Osteoblast (primary cell): ENCODE data around the gene NACC2. TPM values are rescaled to one million over a fixed set of nuclear protein-coding genes. Genes with fewer than 3 reads are reported as not detected.

Experiments used
- DNase-seq: peaks from one replicate; pipeline ENCODE4 v3.0.0; 2011; ENCODE audit warnings: low spot score, mixed read lengths; ENCODE audit not compliant: insufficient read length; ENCODE audit errors: missing footprints
- H2AFZ ChIP-seq: 2 replicates; pipeline ENCODE4 v1.6.0; 2011; ENCODE audit warnings: mild to moderate bottlenecking, low read length
- H3K27ac ChIP-seq: 2 replicates; pipeline ENCODE4 v1.5.1; 2011; ENCODE audit warnings: mild to moderate bottlenecking, low read depth, low read length, moderate library complexity
- H3K27me3 ChIP-seq: 2 replicates; pipeline ENCODE4 v1.6.0; 2012; ENCODE audit warnings: mild to moderate bottlenecking, control low read depth, inconsistent platforms, low read length, moderate library complexity; ENCODE audit not compliant: insufficient read depth
- H3K36me3 ChIP-seq: 2 replicates; pipeline ENCODE4 v1.5.1; 2011; ENCODE audit warnings: mild to moderate bottlenecking, low read length, control low read depth, moderate library complexity; ENCODE audit not compliant: insufficient read depth
- H3K4me1 ChIP-seq: 2 replicates; pipeline ENCODE4 v1.5.1; 2011; ENCODE audit warnings: mild to moderate bottlenecking, low read length, control low read depth, moderate library complexity; ENCODE audit not compliant: insufficient read depth
- H3K4me2 ChIP-seq: 2 replicates; pipeline ENCODE4 v1.6.0; 2011; ENCODE audit warnings: mild to moderate bottlenecking, low read length; ENCODE audit not compliant: insufficient read depth
- H3K4me3 ChIP-seq: fragments of 200-600 bp; sonication (generic); 3 replicates; pipeline ENCODE4 v1.5.1; 2012; ENCODE audit warnings: mild to moderate bottlenecking, low read length, inconsistent platforms; ENCODE audit not compliant: insufficient read depth
- H3K79me2 ChIP-seq: 2 replicates; pipeline ENCODE4 v1.6.0; 2012; ENCODE audit warnings: mild to moderate bottlenecking, low read length, control low read depth, inconsistent platforms; ENCODE audit not compliant: insufficient read depth
- H3K9me3 ChIP-seq: 2 replicates; pipeline ENCODE4 v1.5.1; 2011; ENCODE audit warnings: low read depth, low read length, control low read depth
- H4K20me1 ChIP-seq: 2 replicates; pipeline ENCODE4 v1.6.0; 2012; ENCODE audit warnings: mild to moderate bottlenecking, low read length, control low read depth; ENCODE audit not compliant: insufficient read depth
- CTCF ChIP-seq: IDR thresholded peaks from 2 replicates; pipeline ENCODE4 v1.5.1; 2011; ENCODE audit warnings: mild to moderate bottlenecking, low read depth, low read length, moderate library complexity; ENCODE audit errors: extremely low read depth
- total RNA-seq: library from RNA; depleted of rRNA; stranded (reverse); fragments of >200 nt; gene quantifications from 2 replicates; pipeline ENCODE4 v1.2.3, GENCODE V29; 2012

Gene NACC2
- total RNA-seq, 1 donor = 32.9 TPM

GRCh38 chr9:135958485-135958884 lies 136.6 kb downstream of the NACC2 start:
- peaks cover 54% of the 10 kb centered on the region for H3K79me2 ChIP-seq
- TF ChIP-seq CTCF = no peak
- no peak for DNase-seq

GRCh38 chr9:135957431-135957830 lies 137.7 kb downstream of the NACC2 start:
- TF ChIP-seq CTCF = no peak
- Histone ChIP-seq H4K20me1 (peaks cover 25% of the 10 kb centered on the region), H2AFZ (no peak overlapping the region), H3K79me2 (peaks cover 54% of the 10 kb centered on the region), H3K4me1 (peaks cover 9% of the 10 kb centered on the region), H3K27ac (no peak overlapping the region), H3K4me2 (no peak overlapping the region), H3K27me3 (peaks cover 6% of the 10 kb centered on the region), H3K9me3 (no peaks in the 10 kb centered on the region), H3K4me3 (no peak overlapping the region), H3K36me3 (peaks cover 14% of the 10 kb centered on the region)
- DNase-seq = no peak

More at GRCh38 chr9:135958485-135958884, 136.6 kb downstream of the NACC2 start:
- Histone ChIP-seq H3K4me2 (no peak overlapping the region), H3K36me3 (peaks cover 6% of the 10 kb centered on the region), H3K27me3 (peaks cover 6% of the 10 kb centered on the region), H3K9me3 (no peaks in the 10 kb centered on the region), H2AFZ (no peak overlapping the region), H4K20me1 (peaks cover 25% of the 10 kb centered on the region), H3K4me1 (peaks cover 9% of the 10 kb centered on the region), H3K4me3 (no peak overlapping the region), H3K27ac (no peak overlapping the region)

GRCh38 chr9:135956802-135957174 lies 138.3 kb downstream of the NACC2 start:
- Histone ChIP-seq H3K4me3 (no peak overlapping the region), H3K36me3 (peaks cover 18% of the 10 kb centered on the region), H3K27me3 (peaks cover 2% of the 10 kb centered on the region), H3K4me2 (no peak overlapping the region), H2AFZ (no peak overlapping the region), H3K79me2 (peaks cover 54% of the 10 kb centered on the region), H3K27ac (no peak overlapping the region), H3K4me1 (peaks cover 9% of the 10 kb centered on the region), H4K20me1 (peaks cover 25% of the 10 kb centered on the region), H3K9me3 (no peaks in the 10 kb centered on the region)
- no peak for TF ChIP-seq CTCF
- no peak for DNase-seq

Other genes with a start within 250 kb of the NACC2 start
- 22.1 and 26.1 TPM in 2 replicates for gene CAMSAP1, start 187.7 kb downstream of the NACC2 start, total RNA-seq
- 29.0 and 32.1 TPM in 2 replicates for gene UBAC1, start 133.9 kb downstream of the NACC2 start, total RNA-seq
- gene TMEM250, start 23.6 kb upstream of the NACC2 start, total RNA-seq = 52.7 and 65.5 TPM in 2 replicates
- gene LHX3, start 109.8 kb upstream of the NACC2 start, total RNA-seq = under 0.01 TPM in 1 of 2 replicates, not detected in the other
- 6.8 and 12.7 TPM in 2 replicates for gene QSOX2, start 150.5 kb upstream of the NACC2 start, total RNA-seq
- gene CCDC187, start 208.8 kb upstream of the NACC2 start, total RNA-seq = under 0.01 TPM in 1 of 2 replicates, not detected in the other
- 30.9 and 39.1 TPM in 2 replicates for gene GPSM1, start 232.2 kb upstream of the NACC2 start, total RNA-seq